Stimulated activated CD8-positive, alpha-beta memory T cell treated with anti-CD3 and anti-CD28 coated beads, Interleukin-4, amount 100 ng/mL, for 48 hours (primary cell): Measurements from ENCODE around the gene TLE7.

Source experiments
- DNase-seq: peaks from one replicate; pipeline ENCODE4 v3.0.0-alpha.2; 2020

TLE7 gene

DNA sequence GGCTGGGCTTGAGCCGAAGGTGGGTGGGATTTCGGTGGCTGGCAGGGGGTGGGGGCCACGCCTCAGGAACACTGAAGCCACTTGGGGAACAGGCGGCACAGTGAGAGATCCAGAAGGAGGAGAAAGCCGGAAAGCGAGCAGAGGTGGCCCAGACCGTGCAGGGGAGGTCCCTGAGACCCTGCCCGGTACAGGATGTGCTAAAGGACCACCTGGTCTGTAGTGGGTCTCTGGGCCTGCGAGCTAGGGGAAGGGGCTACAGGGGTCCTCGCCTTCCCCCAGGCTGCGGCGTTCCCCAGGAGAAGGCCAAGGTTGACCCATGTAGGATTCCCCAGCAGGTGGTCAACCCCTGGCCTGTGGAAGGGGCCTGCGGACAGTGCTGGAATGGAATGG, at the start of gene TLE7:
Gene TLE7, minus strand, starts transcription at position 4 of the 390 bp plus-strand sequence. CDS start 8,730 bp downstream, outside the sequence.
- no peak for DNase-seq

DNA sequence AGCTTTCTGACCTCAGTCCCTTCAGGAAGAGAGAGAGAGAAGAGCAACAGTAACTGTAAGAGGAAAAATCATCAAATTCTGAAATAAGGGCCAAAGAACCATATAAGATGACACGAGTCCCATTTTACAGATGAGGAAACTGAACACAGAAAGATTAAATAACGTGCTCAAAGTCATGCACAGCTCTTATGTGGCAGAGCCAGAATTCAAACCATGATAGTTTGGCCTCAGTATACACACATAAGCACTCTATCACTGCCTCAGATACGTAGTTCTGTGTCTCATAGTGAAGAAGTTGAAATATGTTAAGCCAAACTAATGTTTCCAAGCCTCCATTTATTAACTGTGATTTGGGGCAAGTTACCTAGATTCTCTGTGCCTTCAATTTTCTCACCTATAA, 49.2 kb upstream of the TLE7 start:
- no peak for DNase-seq

DNA sequence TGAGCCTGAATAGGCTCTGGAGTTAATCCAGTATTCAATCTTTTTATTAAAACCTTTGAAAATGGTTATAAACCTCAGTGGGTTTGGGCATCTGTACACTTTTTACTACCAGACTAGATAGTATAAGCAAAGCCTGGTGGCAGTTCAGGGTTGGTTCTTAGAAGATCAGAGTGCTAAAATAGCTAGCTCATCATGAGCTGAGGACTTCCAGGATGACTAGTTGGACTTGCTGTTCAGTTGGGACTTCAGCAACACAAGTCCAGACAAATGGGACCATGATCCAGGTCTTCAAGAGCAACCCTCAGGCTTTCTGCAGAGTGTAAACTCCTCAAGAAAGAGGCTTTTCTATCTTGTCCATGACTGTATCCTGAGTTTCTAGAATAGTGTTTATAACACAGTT, 48.5 kb upstream of the TLE7 start:
- DNase-seq, result no peak

DNA sequence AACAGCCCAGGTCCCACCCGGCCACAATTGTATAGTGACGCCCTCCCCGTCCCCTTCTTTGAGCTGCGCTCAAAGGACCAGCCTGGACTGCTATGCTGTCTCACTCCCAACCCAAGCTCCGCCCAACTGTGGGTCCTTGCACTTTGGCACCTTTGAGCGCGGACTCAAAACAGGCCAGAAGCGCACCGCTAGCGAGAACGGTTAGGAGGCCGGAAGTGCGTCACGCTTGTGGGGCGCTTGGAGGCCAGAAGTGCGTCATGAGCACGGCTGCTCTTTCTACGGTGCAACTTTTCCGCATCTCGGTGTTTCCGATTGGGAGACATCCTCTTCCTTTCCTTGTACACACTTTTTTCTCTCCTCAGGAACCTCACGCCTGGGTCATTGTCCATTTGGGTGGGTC, 47.3 kb upstream of the TLE7 start, which contains the start of gene ZNF19:
Gene ZNF19, minus strand, starts transcription at position 203 of the 400 bp plus-strand sequence. CDS start 7,210 bp downstream, outside the sequence.
- no peak for DNase-seq

DNA sequence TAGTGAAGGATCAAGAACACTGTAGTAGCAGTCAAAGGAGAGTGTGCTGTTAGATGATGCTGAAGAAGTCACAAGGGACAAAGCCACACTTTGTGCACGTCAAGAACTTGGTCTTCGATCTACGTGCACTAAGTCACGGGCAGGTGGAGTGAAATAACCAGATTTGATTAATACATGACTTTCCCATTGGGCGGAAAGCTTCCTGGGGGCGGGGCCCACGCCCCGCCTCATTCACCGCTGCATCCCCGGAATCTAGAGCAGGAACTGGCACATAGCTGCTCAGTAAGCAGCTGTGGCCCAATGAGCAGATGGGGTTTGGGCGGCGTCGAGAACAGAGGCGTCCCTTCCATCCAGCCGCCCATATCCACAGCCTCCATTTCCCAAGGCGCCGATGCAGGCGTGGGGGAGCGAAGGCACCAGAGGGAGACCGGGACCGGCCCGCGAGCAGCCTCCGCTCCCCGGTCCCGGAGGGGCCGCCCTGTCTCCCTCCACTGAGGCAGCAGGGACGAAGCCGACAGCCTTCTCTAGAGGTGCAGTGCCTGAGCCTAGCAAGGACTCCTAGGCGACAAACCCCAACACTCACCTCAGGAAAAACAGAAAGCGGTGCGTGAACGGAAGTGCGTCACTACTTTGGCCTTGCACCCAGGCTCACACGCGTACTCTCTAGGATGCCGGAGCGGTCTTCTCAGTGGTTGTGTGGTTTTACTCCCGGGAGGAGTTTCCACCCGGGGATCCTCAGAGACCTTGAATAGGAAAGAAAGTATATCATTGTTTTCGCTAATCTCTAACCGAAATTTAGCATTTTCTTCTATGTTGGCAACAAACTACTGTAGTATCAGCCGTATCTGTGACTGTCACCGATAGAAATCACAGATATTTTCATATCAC, 42.4 kb upstream of the TLE7 start:
- peak; percentile 84 for DNase-seq

DNA sequence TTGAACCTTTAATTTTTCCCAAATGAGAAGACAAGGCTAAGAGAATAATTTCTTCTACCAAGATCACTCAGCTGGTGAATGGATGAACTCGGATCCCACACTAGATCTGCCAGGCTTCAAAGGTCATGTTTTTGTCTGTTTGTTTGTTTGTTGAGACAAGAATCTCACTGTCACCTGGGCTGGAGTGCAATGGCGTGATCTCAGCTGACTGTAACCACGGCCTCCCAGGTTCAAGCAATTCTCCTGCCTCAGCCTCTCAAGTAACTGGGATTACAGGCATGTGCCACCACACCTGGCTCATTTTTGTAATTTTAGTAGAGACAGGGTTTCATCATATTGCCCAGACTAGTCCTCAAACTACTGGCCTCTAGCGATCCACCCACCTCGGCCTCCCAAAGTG, 40.7 kb upstream of the TLE7 start:
- DNase-seq, result no peak

DNA sequence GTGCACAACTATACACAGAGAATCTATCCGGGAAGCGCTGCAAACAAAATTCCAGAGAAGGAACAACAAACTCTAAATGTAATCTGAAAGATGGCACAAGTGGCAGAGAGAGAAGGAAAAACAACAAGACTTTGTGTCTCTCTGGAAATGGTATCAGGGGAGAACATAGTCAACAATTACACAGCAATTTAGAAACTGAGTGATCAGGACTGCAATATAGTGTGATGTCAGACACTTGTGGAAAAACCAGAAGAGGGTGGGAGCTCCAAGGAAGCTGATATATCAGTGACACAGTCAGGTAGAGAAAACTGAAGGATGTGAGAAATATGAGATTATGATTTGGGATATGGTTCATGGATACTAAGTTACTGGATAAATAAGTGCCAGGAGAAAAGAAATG, 39.1 kb upstream of the TLE7 start:
- DNase-seq, result no peak

DNA sequence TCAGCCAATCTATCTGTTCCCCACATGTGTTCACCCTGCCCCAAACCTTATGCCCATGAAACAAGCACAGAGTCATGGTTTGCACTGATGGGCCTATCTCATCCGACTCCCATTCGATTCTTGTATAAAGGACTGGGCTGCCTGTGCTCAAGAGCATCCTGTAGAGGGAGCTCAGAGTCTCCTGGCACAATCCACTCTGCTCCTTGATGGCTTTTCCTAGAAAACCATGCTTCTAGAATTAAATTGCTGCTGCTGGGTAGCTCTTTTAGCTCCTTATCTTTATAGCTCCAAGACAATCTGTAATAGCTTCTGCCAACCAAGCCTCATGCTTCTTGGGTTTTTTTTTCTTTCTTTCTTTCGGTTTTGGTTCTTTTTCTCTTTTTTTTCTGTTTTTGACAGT, 37.6 kb upstream of the TLE7 start:
- no peak for DNase-seq

DNA sequence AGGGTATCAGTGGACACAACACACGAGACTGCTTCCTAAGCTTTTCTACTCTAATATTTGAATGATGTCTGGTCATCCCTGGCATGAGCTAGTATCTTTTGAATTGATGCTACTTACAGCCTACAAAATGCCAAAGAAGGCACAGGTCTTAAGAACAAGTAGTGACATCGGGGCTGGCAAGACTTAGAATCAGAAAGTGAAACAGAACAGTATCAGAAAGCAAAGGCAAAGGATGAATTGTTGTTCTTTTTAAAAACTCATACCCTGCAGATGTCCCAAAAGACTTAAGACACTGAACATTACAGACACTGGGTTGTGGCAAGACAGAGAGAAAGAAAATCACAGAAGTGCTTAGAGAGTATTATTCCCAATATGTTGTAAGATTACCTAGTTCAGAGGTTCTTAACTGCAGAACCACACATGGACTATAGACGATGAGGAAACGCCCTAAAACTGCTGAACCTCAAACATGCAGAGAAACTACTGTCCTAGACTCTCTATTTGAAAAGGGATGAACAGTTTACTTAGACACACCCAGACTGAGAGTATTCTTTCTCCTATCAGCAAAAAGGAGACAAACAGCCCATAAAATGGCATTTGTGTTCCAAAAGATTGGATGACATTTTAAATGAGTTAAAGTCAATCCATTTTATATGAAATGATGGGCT, 34.7 kb upstream of the TLE7 start:
- DNase-seq, result no peak

DNA sequence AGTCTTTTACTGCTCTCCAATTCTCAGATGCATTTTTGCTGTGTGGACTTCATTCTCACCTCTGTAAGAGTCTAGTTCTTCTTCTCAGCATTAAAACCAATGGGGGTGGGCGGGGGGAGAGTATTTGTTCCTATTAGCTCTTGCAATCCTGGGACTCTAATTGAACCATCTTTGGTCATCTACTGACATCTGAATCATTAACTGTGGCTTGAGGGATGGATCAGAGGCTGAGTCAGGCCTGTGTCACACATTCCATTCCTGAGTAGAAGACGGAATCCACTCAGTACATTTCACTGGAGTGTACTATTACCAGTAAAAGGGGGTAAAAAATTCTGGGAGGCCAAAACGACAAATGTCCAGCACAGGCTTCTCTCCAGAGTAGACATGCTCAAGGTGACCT, 33.0 kb upstream of the TLE7 start:
- no peak for DNase-seq

DNA sequence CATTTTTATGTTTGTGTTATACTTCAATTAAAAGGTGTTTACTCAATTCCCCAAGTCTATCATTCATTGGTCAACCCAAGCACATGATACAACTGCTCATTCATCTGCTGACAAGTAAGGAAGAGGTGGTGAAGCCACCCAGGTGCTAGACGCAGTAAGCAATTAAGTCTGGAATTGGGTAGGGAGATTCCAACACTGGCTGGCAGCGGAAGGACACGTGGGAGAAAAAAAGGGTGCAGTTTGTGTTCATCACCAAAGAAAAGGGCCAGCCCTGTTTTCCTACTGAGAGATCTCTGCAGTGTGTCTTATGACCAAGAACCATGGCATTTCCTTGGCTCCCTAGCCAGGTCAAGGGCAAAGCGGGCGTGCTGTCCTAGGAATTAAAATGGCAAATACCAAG, 32.0 kb upstream of the TLE7 start:
- no peak for DNase-seq

DNA sequence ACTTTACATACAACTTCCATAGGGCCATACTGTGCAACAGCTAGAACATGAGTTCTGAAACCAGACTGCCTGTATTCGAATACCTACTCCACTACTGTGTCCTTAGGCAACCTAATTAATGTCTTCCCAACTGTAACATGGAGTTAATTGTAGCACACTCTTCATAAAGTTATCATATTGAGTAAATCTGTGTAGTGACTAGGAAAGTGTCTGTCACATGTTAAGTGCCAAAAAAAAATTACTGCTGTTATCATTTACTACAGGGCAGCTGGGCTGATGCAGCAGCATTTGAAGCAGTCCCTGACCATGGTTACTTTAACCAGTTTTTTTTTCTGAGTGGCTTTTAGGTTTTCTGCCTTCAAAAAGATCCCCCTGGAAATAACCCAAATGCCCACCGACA, 31.1 kb upstream of the TLE7 start:
- DNase-seq, result no peak

DNA sequence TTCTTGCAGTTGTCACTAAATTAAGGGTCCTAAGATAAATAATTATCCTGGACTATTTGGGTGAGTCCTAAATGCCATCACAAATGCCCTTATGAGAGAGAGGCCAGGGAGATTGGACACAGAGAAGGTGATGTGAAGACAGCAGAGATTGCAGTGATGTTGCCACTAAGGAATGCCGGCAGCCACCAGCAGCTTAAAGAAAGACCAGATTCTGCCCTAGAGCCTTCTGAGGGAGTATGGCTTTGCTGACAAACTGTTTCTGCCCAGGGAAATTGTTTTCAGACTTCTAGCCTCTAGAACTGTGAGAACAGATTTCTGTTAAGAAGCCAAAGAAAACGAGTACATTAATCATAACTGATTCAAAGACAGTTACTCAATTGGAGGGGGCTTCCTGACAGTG, 30.2 kb upstream of the TLE7 start:
- no peak for DNase-seq

DNA sequence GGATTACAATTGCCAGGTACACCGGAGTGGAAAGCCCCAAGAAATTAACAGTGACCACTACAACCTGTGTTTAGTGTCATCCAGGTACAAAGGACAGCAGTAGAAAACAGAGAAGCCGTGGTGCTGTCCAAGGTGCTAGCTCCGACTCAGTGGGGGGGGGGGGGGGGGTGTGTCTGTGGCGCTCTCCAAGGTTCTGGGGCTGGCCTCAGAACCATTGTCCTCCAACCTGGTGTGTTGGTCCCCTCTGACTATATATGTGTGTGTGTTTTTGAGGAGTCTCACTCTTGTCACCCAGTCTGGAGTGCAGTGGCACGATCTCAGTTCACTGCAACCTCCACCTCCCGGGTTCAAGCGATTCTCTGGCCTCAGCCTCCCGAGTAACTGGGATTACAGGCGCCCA, 26.0 kb upstream of the TLE7 start:
- peak; percentile 63 for DNase-seq

DNA sequence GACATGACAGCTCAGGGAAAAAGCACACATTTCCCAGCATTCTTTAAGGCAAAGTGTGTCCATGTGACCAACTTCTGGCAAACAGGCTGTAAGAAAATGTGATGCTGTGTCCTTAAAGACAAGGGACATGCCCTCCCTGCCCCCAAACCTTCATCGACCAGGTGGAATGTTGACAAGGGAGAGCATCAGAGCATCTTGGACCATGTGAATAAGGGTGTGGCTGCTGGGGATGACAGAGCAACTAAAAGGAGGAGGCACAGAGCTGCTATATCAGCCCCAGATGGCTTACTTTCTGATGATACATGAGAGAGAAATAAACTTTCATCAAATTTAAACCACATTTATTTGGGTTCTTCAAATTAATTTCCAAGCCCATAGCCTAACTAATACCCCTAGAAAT, 22.4 kb upstream of the TLE7 start:
- DNase-seq, result no peak

DNA sequence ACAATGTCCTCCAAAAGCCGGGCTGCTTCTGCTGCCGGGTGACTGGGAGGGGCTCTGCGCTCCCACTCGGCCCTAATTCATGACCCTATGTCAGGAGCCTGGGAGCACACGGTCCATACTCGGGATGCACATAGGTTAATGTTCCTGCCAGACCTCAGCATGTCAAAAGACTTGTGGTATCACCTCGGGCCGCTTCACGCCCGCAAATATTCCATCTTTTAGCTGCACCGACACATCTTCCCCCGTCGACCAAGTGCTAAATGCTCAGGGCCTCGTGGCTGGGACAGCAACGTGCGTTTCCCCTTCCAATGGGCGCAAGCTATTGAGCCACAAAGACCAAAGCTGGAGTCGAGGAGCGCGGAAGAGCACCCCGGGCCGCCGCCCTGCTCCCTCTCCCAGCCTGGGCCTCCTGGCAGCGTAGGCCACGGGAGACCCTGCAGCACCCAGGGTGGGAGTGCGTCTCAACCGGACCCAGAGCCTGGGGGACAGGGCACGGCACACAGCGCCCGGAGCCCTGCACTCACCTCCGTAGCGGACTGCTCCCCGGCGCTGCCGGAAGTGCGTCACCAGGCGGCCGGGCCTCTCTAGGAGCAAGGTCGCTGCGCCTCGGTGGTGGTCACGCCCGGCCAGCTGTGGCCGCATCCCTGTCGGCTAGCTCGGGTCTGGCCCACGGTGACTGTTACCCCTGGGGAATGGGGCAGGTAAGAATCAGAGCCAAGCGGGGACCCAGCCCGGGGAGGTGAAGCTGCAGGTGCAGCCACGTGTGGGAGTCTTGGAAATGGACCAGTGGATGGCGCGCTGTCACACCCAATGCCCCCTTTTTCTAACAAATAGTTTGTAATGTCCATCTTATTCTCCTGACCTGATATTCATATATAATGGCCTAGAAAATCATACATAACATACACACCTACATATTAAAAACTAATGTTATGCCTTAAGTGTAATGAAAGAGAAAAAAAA, 20.1 kb upstream of the TLE7 start, which contains the start of gene ZNF23:
Gene ZNF23, minus strand, starts transcription at position 562 of the 963 bp plus-strand sequence. CDS start 5,451 bp downstream, outside the sequence.
- peak; percentile 86 for DNase-seq

DNA sequence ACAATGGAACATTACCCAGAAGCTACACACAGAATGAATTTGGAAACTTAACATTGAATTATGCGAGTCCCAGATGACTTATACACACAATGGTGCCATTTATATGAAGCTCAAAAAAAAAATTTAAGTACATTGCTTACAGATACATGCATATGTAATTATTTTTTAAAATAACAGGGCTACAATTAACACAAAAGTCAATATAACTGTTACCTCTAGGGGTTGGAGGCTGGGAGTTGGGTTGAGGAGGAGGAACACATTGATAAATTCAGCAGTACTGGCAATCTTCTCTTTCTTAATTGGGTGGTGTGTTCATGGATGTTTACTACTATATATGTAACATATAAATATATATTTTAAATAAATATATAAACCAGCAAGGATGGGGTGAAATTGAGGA, 19.1 kb upstream of the TLE7 start:
- no peak for DNase-seq

DNA sequence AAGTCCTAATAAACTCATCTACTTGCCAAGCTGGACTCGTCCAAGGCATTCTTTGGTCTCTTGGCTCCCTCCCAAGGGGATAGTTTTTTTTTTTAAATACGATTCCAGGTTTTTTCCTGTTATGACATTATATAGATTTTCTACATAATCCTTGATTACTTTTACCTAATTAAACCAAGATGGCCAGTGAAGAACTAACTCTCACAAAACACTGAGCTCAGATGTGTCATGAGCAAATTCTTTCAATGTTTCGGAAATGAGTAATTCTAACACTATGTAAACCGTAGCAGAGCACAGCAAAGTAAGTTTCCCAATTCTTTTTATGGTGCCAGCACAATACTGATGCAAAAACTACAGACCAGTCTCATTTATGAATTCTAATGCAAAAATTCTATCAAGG, 18.4 kb upstream of the TLE7 start:
- no peak for DNase-seq

DNA sequence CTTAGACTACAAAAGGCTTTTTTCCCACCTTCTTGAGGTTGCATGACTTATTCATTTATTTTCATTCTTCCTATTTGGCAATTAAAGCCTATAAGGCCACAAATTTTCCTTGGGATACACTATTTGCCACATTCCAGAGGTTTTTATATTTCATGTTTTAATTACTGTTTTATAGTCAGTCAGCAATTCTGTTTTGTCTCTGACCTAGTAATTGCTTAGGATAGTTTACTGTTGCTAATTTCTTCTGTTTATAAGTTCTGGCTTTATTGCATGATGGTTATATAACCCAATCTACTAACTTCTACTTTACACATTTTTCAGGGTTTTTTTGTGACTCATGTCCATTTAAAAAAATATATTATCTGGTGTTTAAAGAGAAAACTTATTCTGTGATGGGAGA, 17.7 kb upstream of the TLE7 start:
- no peak for DNase-seq

DNA sequence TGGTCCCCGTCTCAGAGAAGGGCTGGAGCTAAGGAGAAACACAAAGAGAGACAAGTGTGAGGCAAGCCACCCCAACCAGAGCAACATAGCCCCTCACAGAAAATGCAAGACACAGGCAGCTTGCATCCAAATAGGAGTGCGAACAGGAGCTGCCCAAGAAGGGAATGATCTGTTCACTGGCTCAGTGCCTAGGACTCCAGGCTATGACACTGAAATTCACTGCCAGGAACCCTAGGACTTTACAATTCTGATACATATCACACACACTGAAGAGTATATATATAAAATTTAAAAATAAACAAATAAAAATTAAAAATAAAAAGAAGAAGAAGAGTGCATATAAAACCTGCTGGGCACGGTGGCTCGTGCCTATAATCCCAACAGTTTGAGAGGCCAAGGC, 14.9 kb upstream of the TLE7 start:
- DNase-seq, result no peak

DNA sequence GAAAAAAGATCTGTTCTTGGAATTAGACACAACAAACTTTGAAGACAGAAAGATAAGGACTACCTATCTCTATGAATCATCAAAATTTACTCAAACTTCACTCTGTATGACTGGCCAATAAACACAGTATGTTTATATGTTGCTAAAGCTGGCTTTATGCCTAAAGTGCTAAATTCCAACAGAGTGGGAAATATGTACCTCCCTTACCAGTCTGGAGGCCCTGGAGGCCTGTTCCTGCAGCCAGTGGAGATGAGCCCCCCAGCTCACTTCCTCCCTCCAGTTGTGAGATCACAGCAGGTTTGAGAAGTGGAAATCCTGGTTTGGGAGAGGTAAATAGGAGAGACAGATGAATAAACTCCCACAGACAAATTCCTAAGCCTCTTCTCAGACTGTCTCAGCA, 11.2 kb upstream of the TLE7 start:
- DNase-seq, result no peak

DNA sequence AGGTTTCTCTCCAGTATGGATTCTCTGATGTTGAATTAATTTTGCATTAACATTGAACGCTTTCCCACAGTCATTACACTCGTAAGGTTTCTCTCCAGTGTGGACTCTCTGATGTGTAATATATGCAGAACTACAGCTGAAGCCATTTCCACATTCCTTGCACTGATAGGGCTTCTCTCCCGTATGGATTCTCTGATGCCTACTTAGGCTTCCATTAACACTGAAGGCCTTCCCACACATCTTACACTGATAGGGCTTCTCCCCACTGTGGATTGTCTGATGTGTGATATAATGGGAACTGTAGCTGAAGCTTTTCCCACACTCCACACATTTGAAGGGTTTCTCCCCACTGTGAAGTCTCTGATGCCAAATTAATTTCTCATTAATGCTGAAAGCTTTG, 7.2 kb upstream of the TLE7 start:
- no peak for DNase-seq

DNA sequence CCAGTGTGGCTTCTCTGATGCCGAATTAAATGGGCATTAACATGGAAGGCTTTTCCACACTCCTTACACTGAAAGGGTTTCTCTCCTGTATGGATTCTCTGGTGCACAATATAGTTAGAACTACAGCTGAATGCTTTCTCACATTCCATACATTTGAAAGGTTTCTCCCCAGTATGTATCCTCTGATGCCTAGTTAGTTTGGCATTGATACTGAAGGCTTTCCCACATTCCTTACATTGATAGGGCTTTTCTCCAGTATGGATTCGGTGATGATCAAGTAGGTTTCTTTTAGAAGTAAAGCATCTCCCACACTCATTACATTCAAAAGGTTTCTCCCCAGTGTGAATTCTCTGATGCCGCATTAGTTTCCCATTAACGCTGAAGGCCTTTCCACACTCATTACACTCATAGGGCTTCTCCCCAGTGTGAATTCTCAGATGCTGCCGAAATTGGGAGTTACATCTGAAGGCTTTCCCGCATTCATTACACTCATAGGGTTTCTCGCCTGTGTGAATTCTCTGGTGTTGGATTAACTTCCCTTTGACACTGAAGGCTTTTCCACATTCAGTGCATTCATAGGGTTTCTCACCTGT, 6.5 kb upstream of the TLE7 start:
- DNase-seq, result no peak
